Measurements from ENCODE around the gene NLRC5.

Gene NLRC5

DNA sequence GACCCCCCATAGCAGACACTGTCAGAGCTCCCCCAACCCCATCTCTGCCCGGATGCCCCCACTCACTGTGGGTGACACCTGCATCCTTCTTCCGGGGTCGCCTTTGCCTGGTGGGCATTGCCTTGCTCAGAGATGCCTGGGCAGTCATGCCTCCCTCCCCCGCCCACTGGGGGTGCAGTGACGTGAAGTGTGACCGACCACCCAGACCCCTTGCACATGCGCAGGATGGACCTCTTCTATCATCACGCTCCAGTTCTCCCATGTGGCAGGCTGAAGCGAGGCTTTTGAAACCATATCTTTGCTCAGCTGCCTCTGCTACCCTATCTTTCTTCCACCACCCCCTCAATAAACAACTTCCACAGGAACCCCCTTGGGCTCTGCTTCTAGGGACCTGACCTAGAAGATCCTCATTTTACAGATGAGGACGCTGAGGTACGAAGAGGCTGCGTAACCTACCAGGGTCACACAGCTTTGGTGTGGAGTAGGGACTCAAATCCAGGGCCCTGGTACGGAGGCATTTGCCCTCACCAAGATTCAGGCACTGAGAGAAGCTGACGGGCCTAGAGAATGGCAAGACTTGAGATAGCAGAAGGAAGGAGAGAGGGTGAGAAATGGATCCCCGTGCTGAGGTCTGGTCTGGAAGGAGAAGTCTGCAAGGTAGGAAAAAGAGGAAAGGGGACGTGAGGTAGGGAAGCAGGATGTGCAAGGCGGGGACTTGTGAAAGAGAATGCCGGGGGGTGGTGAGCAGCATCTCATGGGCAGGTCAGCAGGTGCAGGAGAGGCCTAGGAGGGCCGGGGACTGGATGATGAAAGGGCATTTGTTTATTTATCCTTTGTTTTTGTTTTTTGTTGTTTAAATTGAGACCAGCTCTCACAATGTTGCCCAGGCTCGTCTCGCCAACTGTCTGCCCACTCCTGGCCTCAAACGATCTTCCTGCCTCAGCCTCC is 14.4 kb downstream of the NLRC5 start:
- DNase-seq, result no peak

DNA sequence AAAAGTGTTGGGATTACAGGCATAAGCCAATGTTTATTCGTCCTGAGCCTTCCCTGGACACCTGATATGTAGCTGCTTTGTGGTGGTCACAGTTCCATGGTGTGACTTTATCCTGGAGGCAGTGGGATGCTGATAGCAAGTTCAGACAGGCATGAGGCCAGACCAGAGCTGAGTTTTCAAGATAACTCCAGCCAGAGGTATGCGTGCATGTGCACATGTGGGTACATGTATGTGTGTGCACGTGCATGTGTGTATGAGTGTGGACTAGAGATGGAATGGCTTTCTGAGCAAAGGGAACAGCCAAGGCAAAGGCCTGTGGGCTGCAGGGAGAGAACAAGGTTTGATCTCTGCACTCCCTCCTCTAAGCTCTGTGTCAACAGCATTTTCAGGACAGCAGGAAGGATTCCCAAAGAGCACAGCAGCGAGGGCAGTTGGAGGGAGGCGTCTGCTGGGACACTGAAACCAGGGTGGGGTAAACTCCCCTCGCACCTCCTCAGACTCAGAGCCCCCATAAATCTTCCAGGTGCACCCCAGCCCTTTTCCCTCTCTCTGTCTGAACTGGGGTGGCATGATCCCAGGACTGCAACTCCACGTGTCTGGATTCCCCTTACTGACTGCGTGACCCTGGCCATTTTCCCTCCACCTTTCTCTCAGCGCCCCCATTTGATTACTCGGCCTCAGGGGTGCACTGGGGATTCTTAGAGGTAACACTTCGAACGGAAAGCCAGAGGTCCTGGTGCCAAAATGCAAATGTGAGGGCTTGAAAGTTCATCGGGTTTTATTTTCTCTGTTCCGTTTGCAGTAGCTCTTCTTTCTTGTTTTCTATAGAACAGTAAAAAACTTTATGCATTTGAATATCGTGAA is 15.3 kb downstream of the NLRC5 start:
- DNase-seq, result no peak

DNA sequence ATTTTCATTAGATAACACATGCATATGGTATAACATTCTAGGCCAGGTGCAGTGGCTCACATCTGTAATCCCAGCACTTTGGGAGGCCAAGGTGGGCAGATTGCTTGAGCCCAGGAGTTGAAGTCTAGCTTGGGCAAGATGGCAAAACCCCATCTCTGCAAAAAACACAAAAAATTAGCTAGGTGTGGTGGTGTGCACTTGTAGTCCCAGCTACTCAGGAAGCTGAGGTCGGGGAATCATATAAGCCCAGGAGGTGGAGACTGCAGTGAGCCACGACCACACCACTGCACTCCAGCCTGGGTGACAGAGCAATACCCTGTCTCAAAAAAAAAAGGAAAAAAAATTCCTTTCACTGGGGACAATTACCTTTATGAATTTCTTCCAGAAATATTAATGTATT is 16.2 kb downstream of the NLRC5 start:
- DNase-seq, result peak; percentile 53

DNA sequence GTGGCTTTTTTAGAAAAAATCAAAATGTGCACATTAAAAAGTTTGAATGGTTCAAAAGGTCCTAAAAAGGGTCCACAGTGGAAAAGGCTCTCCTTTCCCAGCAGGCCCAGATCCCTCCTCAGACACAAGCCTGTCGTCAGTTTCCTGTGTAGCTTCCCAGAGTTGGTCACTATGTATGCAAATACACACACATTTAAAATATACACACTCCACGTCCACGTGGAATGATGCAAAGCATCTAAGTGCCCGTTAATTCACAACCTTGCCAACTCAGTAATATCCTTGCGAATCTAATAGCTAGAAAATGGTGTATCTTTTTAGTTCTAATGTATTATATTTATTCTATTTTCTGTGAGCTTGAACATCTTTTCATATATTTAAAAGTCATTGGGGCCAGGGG is 17.7 kb downstream of the NLRC5 start:
- DNase-seq, result peak; percentile 51

DNA sequence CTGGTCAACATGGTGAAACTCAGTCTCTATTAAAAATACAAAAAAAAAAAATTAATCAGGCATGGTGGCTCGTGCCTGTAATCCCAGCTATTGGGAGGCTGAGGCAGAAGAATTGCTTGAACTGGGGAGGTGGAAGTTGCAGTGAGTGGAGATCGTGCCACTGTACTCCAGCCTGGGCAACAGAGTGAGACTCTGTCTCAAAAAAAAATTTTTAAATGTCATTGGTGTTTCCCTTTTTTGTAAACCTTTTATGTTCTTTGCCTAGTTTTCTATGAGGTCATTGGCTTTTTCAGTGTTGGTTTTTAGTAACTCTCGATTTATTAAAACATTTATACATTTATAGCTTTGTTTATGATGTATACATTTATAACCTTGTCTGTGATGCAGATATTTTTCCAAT is 18.2 kb downstream of the NLRC5 start:
- peak; percentile 35 for DNase-seq

DNA sequence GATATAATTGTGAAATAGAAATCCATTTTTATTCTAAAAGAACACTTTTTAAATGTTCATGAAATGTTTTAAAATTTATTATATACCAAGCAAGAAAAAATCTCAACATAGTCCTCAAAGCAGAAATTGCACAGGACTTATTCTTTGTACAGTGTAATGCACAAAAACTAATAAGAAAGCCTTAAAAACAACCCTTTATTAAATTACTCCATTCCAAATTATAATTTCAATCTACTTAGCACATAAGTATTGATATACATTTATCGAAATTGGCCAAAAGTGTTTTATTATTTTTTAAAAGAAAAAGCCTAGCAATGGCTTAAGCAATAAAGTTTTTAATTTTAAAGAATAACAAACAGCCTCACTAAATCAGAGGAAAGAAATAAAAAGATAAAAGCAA is 19.1 kb downstream of the NLRC5 start:
- no peak for DNase-seq

DNA sequence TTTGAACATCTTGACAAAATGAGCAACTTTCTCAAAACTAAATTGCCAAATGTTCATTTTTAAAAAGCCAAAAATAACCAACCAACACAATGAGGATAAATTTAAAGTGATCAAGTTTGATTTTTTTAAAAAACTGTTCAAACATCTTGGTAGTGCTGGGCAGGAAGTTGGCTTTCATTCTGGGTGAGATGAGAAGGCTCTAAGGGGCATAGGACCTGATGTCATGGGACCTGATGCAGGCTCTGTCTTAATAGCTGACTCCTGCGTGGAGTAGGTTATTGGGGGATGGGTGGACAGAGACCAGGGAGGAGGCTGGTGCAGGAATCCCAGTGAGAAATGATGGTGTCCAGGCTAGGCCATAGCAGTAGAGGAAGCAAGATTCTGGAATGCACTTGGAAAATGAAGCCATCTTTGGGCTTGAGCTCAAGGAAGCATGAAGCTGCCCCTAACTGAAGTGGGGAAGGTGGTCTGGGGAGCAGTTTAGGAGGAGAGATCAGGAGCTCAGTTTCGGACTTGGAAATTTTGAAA is 20.4 kb downstream of the NLRC5 start:
- DNase-seq, result peak; percentile 57

DNA sequence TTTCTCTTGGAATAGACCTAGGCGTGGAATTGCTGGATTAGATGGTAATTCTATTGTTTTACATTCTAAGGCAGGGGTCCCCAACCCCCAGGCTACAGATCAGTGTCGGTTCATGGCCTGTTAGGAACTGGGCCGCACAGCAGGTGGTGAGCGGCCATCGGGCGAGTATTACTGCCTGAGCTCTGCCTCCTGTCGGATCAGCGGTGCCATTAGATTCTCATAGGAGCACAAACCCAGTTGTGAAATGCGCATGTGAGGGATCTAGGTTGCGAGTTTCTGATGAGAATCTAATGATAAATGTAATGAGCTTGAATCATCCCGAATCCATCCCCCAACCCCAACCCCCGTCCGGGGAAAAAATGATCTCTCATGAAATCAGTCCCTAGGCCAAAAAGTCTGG is 23.0 kb downstream of the NLRC5 start:
- DNase-seq, result no peak

DNA sequence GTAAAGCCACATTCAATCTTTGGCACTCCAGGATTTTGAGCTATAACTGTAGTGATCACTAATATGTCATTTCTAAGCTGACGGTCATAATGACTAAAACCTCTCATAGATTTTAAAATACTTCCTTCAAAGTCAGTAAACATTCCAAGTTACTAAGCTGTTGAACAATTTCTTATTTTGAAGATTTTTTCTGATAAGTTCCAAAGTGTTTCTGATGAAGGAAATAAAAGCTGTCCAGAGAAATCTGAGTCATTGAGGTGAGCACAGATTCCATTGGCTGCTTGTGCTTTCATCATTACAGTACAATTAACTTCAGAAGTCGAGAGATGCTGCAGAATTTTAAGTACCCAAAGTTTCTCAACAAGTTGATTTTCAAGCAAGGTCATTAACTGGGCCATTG is 23.9 kb downstream of the NLRC5 start:
- DNase-seq, result no peak

DNA sequence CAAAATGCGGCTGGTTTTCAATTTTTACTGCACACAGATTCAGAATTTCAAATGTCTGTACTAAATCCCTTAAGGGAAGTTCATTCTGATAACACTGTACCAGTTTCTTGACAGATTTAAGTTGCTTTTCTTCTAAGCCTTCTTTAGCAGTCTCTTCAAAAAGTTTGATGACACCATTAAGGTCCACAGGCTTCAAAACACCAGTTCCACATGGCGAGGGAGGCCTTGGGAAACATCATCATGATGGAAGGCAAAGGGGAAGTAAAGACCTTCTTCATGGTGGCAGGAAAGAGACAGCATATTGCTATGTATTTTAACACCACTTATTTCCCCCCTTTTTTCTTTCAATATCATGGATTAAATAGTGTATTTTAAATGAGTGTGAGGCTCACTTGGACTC is 24.5 kb downstream of the NLRC5 start:
- no peak for DNase-seq

DNA sequence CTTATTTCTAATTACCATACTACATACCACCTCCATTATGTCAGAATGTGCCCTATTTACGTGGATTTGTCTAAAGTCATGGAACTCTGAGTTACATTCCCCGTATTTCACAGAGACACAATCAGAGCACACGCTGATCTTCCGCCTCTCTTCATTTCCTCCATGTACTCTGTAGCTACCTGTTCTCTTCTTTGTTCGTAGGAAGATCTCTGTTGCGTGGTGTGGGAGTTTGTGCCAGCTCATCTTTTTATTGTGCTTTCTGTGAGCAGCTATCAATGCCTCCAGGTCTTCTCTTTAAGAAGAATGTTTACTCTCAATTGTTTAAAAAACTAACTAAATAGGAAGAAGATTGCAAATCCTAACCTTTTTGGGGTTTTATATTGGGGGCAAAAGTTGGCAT is 26.9 kb downstream of the NLRC5 start:
- DNase-seq, result no peak

DNA sequence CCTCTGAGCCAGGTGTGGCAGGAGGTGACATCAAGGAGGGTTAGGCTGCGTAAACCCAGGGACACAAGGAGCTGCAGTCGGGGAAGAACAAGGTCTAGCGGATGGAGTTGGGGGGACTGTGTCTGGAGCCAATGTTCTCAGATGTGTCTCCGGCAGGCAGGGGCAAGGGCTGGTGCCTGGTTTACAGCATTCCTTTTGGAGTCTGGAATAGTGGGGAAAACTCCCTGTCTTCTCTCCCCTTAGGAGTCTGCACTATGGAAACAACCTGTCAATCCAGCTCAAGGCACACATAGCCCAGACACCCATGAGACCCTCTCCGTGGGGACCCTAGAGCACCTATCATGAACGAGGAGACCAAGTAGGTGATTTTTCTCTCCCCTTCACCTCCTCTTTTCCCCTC is 27.5 kb downstream of the NLRC5 start:
- no peak for DNase-seq

DNA sequence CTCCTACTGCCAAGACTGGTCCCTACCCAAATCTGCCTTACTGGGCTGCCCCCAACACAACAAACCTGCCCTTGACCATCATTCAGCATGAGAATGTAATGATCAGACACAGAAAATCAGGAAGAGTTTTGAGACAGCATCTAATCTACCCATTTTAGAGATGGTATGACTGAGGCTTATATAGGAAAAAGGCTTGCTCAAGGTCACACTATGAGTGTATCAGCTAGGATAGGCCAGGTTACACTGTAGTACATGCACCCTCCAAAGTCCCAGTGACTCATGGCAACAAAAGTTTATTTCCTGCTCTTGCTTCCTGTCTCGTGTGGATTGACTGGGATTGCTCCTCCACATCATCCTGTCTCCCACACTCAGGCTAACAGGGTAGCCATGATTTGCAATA is 27.9 kb downstream of the NLRC5 start:
- DNase-seq, result no peak

DNA sequence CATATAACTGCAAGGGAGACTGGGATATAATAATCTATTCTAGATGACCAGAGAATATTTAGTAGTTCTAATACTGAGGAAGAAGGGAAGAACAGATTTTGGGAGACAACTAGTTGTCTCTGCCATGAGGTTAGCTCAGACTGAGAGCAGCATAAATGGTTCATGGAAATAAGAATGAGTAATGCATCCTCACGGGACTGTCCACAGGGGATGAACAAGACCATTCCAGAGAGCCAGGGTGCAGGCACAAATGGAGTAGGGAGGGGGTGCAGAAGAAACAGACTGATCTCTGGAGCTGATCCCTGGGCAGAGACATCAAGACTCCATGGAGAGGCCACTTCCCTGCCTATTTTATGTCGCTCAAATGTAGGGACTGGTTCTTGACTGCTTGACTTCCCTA is 30.4 kb downstream of the NLRC5 start:
- no peak for DNase-seq

DNA sequence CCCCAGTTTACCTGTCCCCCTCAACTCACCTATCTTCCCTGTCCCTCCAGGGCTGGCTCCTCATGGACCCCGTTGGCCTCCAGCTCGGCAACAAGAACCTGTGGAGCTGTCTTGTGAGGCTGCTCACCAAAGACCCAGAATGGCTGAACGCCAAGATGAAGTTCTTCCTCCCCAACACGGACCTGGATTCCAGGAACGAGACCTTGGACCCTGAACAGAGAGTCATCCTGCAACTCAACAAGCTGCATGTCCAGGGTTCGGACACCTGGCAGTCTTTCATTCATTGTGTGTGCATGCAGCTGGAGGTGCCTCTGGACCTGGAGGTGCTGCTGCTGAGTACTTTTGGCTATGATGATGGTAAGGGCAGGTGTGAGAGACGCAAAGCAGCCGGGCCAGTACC is 31.3 kb downstream of the NLRC5 start:
- DNase-seq, result no peak

DNA sequence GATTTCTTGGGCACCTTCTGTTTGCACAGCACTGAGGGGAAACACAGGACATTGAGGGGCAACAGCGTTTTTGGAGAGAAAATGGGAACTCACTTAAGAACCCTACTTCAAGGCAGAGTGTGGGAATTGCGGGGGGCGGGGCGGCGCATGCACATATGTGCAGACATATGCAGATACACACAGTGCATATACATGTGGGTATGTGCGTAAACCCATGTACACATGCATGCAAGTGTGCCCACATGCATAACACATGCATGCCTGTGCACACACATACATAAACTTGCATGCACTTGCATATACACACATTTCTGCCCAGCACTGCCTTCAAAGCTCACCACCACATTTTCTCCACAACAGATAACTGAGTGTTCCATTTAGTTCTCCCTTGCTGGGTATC is 32.4 kb downstream of the NLRC5 start:
- DNase-seq, result no peak

DNA sequence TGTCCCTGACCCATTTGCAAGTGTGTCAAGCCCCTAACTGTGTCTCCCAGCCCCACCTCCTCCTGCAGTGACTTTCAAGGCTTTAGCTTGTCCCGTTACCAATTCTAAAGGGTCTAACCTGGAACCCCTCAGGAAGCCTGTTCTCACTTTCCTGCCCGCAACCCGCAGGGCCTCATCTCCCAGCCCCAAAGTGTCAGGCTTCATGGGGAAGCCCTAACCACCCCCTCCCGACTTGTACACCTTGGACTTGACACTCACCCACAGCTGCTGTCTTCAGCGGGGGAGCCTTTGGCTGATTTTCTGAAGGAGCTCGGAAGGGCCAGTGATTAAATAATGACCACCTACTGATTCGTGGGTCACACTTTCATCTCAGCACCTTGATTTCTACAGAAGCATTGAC is 33.1 kb downstream of the NLRC5 start:
- no peak for DNase-seq

DNA sequence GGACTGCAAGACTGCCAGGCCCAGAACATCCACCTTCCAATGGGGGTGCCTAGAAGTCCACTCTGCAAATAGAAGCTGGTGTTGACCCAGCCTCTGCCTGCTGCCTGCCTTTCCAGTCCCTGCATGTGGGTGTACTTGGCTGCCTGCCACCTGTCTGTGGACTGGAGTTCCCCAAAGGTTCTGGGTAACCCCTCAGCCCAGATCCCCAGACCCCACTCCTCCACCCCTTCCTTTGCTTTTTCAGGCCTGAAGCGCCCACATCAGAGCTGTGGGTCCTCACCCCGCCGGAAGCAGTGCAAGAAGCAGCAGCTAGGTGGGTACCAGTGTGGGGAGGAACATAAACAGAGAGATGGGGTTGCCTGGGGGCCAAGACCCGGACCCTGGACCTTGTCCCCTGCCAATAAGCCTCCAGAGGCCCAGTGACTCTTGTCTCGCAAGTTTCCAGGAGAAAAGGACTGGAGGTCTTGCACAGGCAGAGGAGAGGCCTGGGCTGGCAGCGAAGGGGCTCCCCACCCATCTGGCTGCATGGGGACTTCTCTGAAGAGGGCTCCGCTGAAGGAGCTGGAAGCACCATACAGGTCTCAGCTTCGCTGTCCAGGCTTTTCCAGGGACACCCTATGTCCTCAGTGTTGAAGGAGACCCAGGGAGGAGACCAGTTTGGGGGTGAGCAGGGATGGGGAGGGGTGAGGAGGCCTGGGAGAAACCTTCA is 34.3 kb downstream of the NLRC5 start:
- DNase-seq, result peak; percentile 92

DNA sequence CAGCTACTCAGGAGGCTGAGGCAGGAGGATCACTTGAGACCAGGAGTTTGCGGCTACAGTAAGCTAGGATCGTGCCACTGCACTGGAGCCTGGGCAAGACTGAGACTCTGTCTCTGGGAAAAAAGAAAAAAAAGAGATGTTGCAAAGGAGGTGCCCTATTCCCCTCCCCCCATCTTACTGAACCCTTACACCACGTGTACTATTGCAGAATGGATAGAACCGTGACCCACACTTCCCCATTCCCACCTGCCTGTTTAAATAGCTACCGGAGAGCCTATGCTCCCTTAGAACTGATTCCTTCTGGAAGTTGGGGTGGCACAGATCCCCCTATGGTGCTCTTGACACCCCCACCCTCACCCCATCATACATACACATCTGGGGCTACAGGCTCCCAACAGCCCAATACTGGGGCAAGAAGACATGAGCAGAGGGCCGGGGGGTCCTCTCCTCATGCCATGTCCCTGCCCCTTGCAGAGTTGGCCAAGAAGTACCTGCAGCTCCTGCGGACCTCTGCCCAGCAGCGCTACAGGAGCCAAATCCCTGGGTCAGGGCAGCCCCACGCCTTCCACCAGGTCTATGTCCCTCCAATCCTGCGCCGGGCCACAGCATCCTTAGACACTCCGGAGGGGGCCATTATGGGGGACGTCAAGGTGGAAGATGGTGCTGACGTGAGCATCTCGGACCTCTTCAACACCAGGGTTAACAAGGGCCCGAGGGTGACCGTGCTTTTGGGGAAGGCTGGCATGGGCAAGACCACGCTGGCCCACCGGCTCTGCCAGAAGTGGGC is 35.7 kb downstream of the NLRC5 start:
- no peak for DNase-seq

DNA sequence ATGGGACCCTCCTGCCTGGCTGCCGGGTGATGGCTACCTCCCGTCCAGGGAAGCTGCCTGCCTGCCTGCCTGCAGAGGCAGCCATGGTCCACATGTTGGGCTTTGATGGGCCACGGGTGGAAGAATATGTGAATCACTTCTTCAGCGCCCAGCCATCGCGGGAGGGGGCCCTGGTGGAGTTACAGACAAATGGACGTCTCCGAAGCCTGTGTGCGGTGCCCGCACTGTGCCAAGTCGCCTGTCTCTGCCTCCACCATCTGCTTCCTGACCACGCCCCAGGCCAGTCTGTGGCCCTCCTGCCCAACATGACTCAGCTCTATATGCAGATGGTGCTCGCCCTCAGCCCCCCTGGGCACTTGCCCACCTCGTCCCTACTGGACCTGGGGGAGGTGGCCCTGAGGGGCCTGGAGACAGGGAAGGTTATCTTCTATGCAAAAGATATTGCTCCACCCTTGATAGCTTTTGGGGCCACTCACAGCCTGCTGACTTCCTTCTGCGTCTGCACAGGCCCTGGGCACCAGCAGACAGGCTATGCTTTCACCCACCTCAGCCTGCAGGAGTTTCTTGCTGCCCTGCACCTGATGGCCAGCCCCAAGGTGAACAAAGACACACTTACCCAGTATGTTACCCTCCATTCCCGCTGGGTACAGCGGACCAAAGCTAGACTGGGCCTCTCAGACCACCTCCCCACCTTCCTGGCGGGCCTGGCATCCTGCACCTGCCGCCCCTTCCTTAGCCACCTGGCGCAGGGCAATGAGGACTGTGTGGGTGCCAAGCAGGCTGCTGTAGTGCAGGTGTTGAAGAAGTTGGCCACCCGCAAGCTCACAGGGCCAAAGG is 36.8 kb downstream of the NLRC5 start:
- no peak for DNase-seq

DNA sequence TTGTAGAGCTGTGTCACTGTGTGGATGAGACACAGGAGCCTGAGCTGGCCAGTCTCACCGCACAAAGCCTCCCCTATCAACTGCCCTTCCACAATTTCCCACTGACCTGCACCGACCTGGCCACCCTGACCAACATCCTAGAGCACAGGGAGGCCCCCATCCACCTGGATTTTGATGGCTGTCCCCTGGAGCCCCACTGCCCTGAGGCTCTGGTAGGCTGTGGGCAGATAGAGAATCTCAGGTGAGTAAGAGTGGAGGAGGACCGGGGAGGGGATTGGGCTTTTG is 37.4 kb downstream of the NLRC5 start:
- DNase-seq, result no peak

DNA sequence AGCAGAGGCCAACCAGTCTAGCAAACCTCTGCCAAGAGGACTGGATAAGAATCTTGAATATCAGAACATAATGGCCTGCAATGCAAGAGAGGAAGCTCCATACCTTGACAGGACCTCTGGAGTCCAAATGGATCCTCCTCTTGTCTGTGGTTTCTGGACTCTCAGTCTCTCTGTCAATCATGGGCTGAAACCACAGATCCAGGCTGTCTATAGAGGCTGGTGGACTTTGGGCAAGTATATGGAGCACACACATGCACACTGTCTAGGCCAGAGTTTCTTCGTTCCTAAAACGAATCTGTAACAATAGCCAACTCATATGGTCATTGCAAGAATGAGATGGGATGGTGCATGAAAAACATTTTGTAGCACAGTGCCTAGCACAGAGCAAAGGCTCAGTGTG is 37.7 kb downstream of the NLRC5 start:
- DNase-seq, result no peak
